ENCODE measurements around the gene TMEM218. TPM values are rescaled to one million over a fixed set of nuclear protein-coding genes. Genes with fewer than 3 reads are reported as not detected.

TMEM218 gene
- total and polyA plus RNA-seq, 10 of the 15 experiments (the other 5 are each of a cell fraction or from before 2014, with no cell fraction given), result 11.2 to 50.3 (median 28.8) TPM

DNA sequence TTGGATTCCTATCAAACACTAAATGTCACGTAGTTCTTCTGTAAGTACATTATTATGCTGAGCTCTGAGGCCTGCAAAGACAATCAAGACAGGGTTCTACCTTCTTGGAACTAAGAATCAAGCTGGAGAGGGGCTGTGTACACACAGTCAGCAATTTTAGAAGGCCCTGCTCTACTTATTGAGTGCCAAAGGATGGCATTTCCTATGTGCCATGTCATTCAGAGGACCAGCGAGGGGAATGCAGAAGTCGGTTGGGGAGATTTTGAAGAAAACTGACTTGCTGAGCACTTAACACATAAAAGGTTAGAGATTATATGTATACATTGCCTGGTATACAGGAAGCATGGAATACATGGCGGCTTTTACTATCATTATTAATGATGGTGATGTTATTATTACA lies 43.1 kb downstream of the TMEM218 start (continued):
- TF ChIP-seq, protein P1, sequence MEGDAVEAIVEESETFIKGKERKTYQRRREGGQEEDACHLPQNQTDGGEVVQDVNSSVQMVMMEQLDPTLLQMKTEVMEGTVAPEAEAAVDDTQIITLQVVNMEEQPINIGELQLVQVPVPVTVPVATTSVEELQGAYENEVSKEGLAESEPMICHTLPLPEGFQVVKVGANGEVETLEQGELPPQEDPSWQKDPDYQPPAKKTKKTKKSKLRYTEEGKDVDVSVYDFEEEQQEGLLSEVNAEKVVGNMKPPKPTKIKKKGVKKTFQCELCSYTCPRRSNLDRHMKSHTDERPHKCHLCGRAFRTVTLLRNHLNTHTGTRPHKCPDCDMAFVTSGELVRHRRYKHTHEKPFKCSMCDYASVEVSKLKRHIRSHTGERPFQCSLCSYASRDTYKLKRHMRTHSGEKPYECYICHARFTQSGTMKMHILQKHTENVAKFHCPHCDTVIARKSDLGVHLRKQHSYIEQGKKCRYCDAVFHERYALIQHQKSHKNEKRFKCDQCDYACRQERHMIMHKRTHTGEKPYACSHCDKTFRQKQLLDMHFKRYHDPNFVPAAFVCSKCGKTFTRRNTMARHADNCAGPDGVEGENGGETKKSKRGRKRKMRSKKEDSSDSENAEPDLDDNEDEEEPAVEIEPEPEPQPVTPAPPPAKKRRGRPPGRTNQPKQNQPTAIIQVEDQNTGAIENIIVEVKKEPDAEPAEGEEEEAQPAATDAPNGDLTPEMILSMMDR (IDR thresholded peaks at IDR 0.05 in 2 of 3, conservative IDR thresholded peaks at IDR 0.05 in 1 of 3; ENCODE audit: control insufficient read depth in 2 of 3, extremely low read depth in 1 of 3, insufficient read depth in 1 of 3, low read depth in 3 of 3, low read length in 3 of 3), result no peak
- TF ChIP-seq POLR2AphosphoS2 (IDR thresholded peaks at IDR 0.05; ENCODE audit: low read depth, low read length) (no peak), CHD4 (IDR thresholded peaks at IDR 0.05) (no peak), EP300 (IDR thresholded peaks at IDR 0.05; ENCODE audit: borderline replicate concordance in 1 of 2, control insufficient read depth in 1 of 2, low read depth in 2 of 2, low read length in 2 of 2) (no peak)
- TF ChIP-seq, protein P2, sequence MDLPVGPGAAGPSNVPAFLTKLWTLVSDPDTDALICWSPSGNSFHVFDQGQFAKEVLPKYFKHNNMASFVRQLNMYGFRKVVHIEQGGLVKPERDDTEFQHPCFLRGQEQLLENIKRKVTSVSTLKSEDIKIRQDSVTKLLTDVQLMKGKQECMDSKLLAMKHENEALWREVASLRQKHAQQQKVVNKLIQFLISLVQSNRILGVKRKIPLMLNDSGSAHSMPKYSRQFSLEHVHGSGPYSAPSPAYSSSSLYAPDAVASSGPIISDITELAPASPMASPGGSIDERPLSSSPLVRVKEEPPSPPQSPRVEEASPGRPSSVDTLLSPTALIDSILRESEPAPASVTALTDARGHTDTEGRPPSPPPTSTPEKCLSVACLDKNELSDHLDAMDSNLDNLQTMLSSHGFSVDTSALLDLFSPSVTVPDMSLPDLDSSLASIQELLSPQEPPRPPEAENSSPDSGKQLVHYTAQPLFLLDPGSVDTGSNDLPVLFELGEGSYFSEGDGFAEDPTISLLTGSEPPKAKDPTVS (IDR thresholded peaks at IDR 0.05; ENCODE audit: low read depth, low read length), result no peak

DNA sequence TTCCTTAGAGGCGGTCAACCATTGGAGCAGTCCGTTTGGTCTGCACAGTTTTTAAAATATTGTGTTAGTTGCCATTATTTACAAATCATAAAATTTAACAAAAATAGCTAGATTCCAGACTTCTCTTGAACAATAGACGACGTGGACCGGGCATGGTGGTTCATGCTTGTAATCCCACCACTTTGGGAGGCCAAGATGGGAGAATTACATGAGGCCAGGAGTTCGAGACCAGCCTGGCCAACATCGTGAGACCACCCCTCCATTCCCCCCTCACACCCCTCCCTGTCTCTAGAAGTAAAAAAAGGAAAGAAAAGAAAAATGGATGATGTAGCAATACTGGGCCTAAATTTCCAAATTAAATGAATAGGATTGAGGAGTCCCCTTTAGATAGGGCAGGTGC lies 47.4 kb downstream of the TMEM218 start:
- H3K4me1 ChIP-seq (ENCODE audit: control insufficient read depth, insufficient read depth, low read length), result peaks cover 4% of the 10 kb centered on the region; the same call in 1 of the 2 replicates
- SMC1A ChIA-PET (ENCODE audit: uncharacterized antibody, unreplicated experiment), result interaction anchor here (0.9 to 3.0 kb wide), 11 partner anchors 10 to 110 kb away, joined by 3 to 36 read pairs (median 4); partner anchors contain the start of genes CCDC15 and TMEM218
- ATAC-seq (no peak), DNase-seq (ENCODE audit: low read depth, low spot score) (no peak), FAIRE-seq (no peak)
- POLR2A ChIA-PET, result interaction anchor here (1.3 to 2.1 kb wide), 5 partner anchors 9 to 110 kb away, joined by 4 to 42 read pairs (median 11); partner anchors contain the start of genes CCDC15 and TMEM218
- no peaks in the 10 kb centered on the region; a peak in 1 of 4 replicates for H3K27me3 ChIP-seq (replicated peaks in 1 of 2; ENCODE audit: control insufficient read depth in 2 of 2, insufficient read depth in 2 of 2, low read length in 1 of 2)
- H3K27ac ChIP-seq (ENCODE audit: control insufficient read depth, insufficient read depth), result no peak overlapping the region
- no peaks in the 10 kb centered on the region for H3K9me3 ChIP-seq (replicated peaks; ENCODE audit: control insufficient read depth, insufficient read depth, low read length)
- no peaks in the 10 kb centered on the region for H3K79me2 ChIP-seq (ENCODE audit: control insufficient read depth, insufficient read depth, low read length)
- H4K20me1 ChIP-seq (ENCODE audit: control insufficient read depth, insufficient read depth), result no peaks in the 10 kb centered on the region
- no peak overlapping the region for H2AFZ ChIP-seq (ENCODE audit: control insufficient read depth, low read depth, low read length)
- peak overlapping the region; percentile 77; the same call in 1 of the 2 replicates for H3K4me3 ChIP-seq
- H3K4me2 ChIP-seq (ENCODE audit: control insufficient read depth, insufficient read depth), result peak overlapping the region; percentile 93
- BruUV-seq (replicated peaks), result TSS peak; percentile 74
- in situ Hi-C loops (cut with MboI) (no loop called here), intact Hi-C loops (cut with micrococcal nuclease; ENCODE audit: unreplicated experiment) (loop anchor here (5.0 kb wide), 1 partner anchor 78 kb away; no protein-coding TSS in a partner anchor)
- H3K9ac ChIP-seq (ENCODE audit: control insufficient read depth, insufficient read depth, low read length), result no peak overlapping the region
- 73% methylated on average over 7 of the region's 7 CpGs for WGBS (ENCODE audit: insufficient coverage, insufficient replicate concordance, low lambda C conversion rate, missing lambda C conversion rate)
- CTCF ChIA-PET, result interaction anchor here (0.9 to 2.1 kb wide), 12 partner anchors 8 to 292 kb away, joined by 3 to 20 read pairs (median 4); partner anchors contain the start of gene TMEM218
- RAD21 ChIA-PET (ENCODE audit: unreplicated experiment), result interaction anchor here (1.2 to 2.7 kb wide), 6 partner anchors 9 to 78 kb away, joined by 3 to 44 read pairs (median 7); partner anchors contain the start of gene TMEM218
- H3K36me3 ChIP-seq (ENCODE audit: control insufficient read depth in 2 of 2, insufficient read depth in 2 of 2, low read length in 1 of 2), result no peaks in the 10 kb centered on the region
- TF ChIP-seq HDAC6 (IDR thresholded peaks at IDR 0.05; ENCODE audit: unreplicated experiment) (no peak), ATF7 (IDR thresholded peaks at IDR 0.05; ENCODE audit: low read depth) (no peak), YY1 (IDR thresholded peaks at IDR 0.05; ENCODE audit: low read depth, low read length) (no peak), RAD21 (IDR thresholded peaks at IDR 0.05; ENCODE audit: insufficient read depth, low read depth, low read length) (no peak), SREBF2 (IDR thresholded peaks at IDR 0.05; ENCODE audit: low read length) (no peak), ZNF207 (IDR thresholded peaks at IDR 0.05; ENCODE audit: borderline replicate concordance) (no peak), MTA2 (IDR thresholded peaks at IDR 0.05; ENCODE audit: low read depth) (no peak), HCFC1 (IDR thresholded peaks at IDR 0.05; ENCODE audit: low read length) (no peak), SUPT20H (IDR thresholded peaks at IDR 0.05; ENCODE audit: borderline replicate concordance, control insufficient read depth, low read depth, low read length) (no peak), MXI1 (IDR thresholded peaks at IDR 0.05; ENCODE audit: low read depth, low read length) (no peak)
- TF ChIP-seq, protein P3, sequence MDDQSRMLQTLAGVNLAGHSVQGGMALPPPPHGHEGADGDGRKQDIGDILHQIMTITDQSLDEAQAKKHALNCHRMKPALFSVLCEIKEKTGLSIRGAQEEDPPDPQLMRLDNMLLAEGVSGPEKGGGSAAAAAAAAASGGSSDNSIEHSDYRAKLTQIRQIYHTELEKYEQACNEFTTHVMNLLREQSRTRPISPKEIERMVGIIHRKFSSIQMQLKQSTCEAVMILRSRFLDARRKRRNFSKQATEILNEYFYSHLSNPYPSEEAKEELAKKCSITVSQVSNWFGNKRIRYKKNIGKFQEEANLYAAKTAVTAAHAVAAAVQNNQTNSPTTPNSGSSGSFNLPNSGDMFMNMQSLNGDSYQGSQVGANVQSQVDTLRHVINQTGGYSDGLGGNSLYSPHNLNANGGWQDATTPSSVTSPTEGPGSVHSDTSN (IDR thresholded peaks at IDR 0.05; ENCODE audit: insufficient replicate concordance, low read depth, low read length), result no peak
- TF ChIP-seq, protein P4, sequence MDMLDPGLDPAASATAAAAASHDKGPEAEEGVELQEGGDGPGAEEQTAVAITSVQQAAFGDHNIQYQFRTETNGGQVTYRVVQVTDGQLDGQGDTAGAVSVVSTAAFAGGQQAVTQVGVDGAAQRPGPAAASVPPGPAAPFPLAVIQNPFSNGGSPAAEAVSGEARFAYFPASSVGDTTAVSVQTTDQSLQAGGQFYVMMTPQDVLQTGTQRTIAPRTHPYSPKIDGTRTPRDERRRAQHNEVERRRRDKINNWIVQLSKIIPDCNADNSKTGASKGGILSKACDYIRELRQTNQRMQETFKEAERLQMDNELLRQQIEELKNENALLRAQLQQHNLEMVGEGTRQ (IDR thresholded peaks at IDR 0.05; ENCODE audit: borderline replicate concordance, low read depth, low read length), result no peak
